GM10248 (cell line): ENCODE results near the gene CT45A9.
"Not testable (repeated sequence)": the region's sequence is repeated elsewhere in the genome, so short reads cannot be mapped to it uniquely, and the experiment has no call there.

Experiments
- CTCF ChIA-PET: fragments of 300-600 bp; sonication (Branson Sonifier 250); formaldehyde crosslinking; extraction: SDS; loops from one replicate; lab custom pipeline; 2021; ENCODE audit warnings: antibody characterized with exemption; lab: Yijun Ruan, JAX
- POLR2A ChIA-PET: fragments of 350-650 bp; sonication (Branson Sonifier 250); formaldehyde crosslinking; extraction: SDS; loops from one replicate; lab custom pipeline; 2020; ENCODE audit warnings: antibody characterized with exemption; lab: Yijun Ruan, JAX
- DNase-seq: peaks from one replicate; pipeline ENCODE4 v3.0.0; 2012; ENCODE audit errors: extremely low spot score
- CTCF ChIP-seq: IDR thresholded peaks from 2 replicates; pipeline ENCODE4 v1.5.1; 2012; ENCODE audit warnings: mild to moderate bottlenecking, low read depth; ENCODE audit errors: extremely low read depth, missing control alignments, control extremely low read depth

The CT45A9 gene

GRCh38 chrX:135888976-135889375 lies 17.4 kb upstream of the CT45A9 start:
- TF ChIP-seq CTCF = peak; percentile 42
- POLR2A ChIA-PET, DNase-seq, CTCF ChIA-PET: not testable (repeated sequence)

- CTCF ChIA-PET, DNase-seq, POLR2A ChIA-PET: not testable (repeated sequence)
These were observed 16.6 kb upstream of the CT45A9 start for GRCh38 chrX:135888230-135888629.

GRCh38 chrX:135882741-135883140 lies 11.1 kb upstream of the CT45A9 start:
- CTCF ChIA-PET, POLR2A ChIA-PET, DNase-seq: not testable (repeated sequence)

DNA sequence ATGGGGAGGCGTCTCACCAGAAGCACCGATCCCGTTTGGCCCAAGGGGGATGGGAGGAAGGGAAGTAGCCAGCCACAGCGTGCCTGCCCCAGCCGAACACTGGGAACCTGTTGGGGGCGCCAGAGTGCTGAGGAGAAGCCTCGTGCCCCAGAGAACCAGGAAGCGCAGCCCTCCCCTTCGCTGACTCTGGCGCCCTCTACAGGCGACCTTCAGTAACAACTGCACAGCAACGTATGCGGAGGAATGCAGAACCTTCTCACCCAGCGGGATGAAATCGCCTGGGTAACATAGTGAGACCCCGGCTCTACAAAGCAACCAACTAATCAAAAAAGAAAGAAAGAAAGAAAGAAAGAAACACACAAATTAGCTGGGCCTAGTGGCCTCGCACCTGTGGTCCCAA lies 17.2 kb downstream of the CT45A9 start, which contains the start of gene CT45A8:
Gene CT45A8, minus strand, starts transcription at position 101 of the 400 bp plus-strand sequence. CDS start 3,755 bp downstream, outside the sequence.
- DNase-seq, POLR2A ChIA-PET, CTCF ChIA-PET: not testable (repeated sequence)

- POLR2A ChIA-PET, DNase-seq, CTCF ChIA-PET: not testable (repeated sequence)
These were observed 34.4 kb downstream of the CT45A9 start, which contains the start of gene CT45A7 for GRCh38 chrX:135837180-135837579. TSS of gene CT45A7 (minus strand) at chrX:135837280. CDS start at chrX:135833533, 3,747 bp downstream.

GRCh38 chrX:135819912-135820311 lies 51.7 kb downstream of the CT45A9 start, which contains the start of gene CT45A2:
TSS of gene CT45A2 (minus strand) at chrX:135820012. CDS start at chrX:135816265, 3,747 bp downstream.
- DNase-seq, POLR2A ChIA-PET, CTCF ChIA-PET: not testable (repeated sequence)
